Activated T-cell treated with anti-CD3 and anti-CD28 coated beads for 24 hours (primary cell): ENCODE results near the gene HEXA.
A peak's percentile ranks its signal among the peaks of the same experiment; 100 is the strongest.
"Not testable (repeated sequence)": the region's sequence is repeated elsewhere in the genome, so short reads cannot be mapped to it uniquely, and the experiment has no call there.

Experiments
- DNase-seq: peaks from one replicate; pipeline ENCODE4 v3.0.0-alpha.2; 2020; ENCODE audit warnings: low read depth

Gene HEXA

GRCh38 chr15:72375846-72376581 lies at the start of gene HEXA:
HEXA (minus strand) TSS chr15:72376014; CDS start chr15:72375972, 42 bp downstream.
- peak; percentile 97 for DNase-seq

- no peak for DNase-seq
Measured at GRCh38 chr15:72423256-72423655, 47.4 kb upstream of the HEXA start.

GRCh38 chr15:72421484-72421883 lies 45.7 kb upstream of the HEXA start:
- DNase-seq = no peak

- no peak for DNase-seq
Measured at GRCh38 chr15:72420576-72420975, 44.8 kb upstream of the HEXA start.

- not testable (repeated sequence) for DNase-seq
Measured at GRCh38 chr15:72419768-72420167, 44.0 kb upstream of the HEXA start.

- no peak for DNase-seq
Measured at GRCh38 chr15:72415304-72415703, 39.5 kb upstream of the HEXA start.

GRCh38 chr15:72413337-72413736 lies 37.5 kb upstream of the HEXA start:
- DNase-seq = not testable (repeated sequence)

- no peak for DNase-seq
Measured at GRCh38 chr15:72411544-72411943, 35.7 kb upstream of the HEXA start.

GRCh38 chr15:72411111-72411510 lies 35.3 kb upstream of the HEXA start:
- no peak for DNase-seq

DNA sequence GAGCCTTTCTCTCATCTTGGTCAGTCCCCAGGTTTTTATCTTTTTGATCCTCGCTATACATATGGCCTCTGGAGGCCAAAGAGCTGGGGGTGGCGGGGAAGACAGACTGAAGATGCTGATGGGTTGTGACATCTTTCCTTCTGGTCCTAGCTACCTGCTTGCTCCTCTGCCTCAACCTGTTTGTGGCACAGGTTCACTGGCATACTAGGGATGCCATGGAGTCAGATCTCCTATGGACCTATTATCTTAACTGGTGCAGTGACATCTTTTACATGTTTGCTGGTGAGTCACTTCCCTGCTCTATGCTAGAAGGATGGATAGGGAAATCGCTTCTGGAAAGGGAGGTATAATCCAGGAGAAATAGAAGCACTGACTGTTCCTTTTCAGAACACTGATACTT lies 31.1 kb upstream of the HEXA start:
- no peak for DNase-seq

GRCh38 chr15:72404841-72405240 lies 29.0 kb upstream of the HEXA start:
- DNase-seq = no peak

DNA sequence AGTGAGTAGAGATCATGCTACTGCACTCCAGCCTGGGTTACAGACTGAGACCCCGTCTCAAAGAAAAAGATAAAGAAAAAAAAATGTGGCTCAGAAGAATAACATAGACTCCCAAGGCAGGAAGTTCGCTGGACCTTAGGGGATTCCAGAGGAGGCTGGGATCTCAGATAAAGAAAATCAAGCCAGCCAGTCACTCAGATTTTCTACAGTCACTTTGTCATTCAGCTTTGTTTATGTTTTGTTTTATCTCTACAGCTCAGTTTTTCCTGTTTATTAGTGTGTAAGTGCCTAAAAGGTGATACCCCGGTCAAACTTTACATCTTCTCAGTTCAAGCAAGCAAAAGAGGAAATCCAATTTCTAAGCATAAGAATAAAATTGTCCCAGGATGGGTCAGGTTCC lies 28.5 kb upstream of the HEXA start:
- no peak for DNase-seq

- no peak for DNase-seq
Measured at GRCh38 chr15:72402726-72403125, 26.9 kb upstream of the HEXA start.

- DNase-seq = no peak
Measured at GRCh38 chr15:72398648-72399047, 22.8 kb upstream of the HEXA start.

- no peak for DNase-seq
Measured at GRCh38 chr15:72397796-72398588, 22.2 kb upstream of the HEXA start, which contains the start of gene TMEM202. TMEM202 (plus strand) TSS chr15:72398305; CDS start chr15:72398327, 22 bp downstream.

GRCh38 chr15:72396331-72396730 lies 20.5 kb upstream of the HEXA start:
- DNase-seq = not testable (repeated sequence)

GRCh38 chr15:72389231-72389630 lies 13.4 kb upstream of the HEXA start:
- DNase-seq = no peak

DNA sequence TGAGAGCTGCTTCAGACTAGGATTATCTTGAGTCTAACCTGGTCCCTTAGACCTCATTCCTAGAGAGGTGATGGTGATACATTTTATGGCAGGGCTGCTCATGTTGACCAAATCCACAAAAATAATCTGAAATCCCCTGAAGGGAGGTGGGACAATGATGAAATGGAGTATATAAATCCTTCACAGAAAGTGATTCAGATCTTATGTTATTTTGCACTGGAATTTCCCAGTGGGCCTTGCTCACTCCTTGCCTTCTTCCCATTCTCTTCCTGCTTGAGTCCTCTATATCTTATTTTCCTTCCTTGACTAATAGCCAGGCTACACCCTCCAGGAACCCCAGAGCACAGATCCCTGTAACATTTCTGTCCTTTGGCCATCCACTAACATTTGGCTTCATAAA lies 11.9 kb upstream of the HEXA start:
- no peak for DNase-seq

GRCh38 chr15:72382146-72382545 lies 6.3 kb upstream of the HEXA start:
- DNase-seq = no peak

GRCh38 chr15:72380743-72381142 lies 4.9 kb upstream of the HEXA start:
- DNase-seq = no peak

GRCh38 chr15:72379856-72380430 lies 4.1 kb upstream of the HEXA start:
- no peak for DNase-seq

DNA sequence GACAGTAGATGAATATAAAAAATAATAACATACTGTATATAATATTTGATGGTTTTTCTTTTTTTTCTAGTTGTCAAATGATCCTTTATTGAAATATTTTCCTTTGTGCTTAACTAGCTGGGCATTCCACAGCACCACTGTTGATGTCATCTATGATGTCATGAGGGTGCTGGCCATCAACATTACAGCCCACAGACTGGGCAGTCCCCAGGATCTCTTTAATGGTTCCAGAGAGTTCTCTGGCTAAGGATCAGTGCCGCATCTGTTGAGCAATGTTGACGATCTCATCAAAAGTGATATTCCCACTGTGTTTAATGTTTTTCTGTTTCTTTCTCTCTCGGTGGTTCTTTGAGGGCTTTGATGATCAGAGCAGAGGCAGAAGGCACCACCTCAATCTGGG lies 3.3 kb upstream of the HEXA start:
- DNase-seq = not testable (repeated sequence)

GRCh38 chr15:72377331-72377730 lies 1.5 kb upstream of the HEXA start:
- DNase-seq = no peak
